ENCODE data around the gene SNX27. TPM values are rescaled to one million over a fixed set of nuclear protein-coding genes. Genes with fewer than 3 reads are reported as not detected.
"Not testable (repeated sequence)": the region's sequence is repeated elsewhere in the genome, so short reads cannot be mapped to it uniquely, and the experiment has no call there.

Gene SNX27
- total and polyA plus RNA-seq, 3 donors from 2014 or later = 24.7 to 44.4 (median 42.8) TPM

- no peaks in the 10 kb centered on the region for H3K36me3 ChIP-seq (ENCODE audit: low read depth, missing control alignments)
- H3K4me3 ChIP-seq = no peak overlapping the region
- no peaks in the 10 kb centered on the region for H3K27me3 ChIP-seq
- no peaks in the 10 kb centered on the region for H3K9me3 ChIP-seq
- no peak for DNase-seq
- WGBS, 2 donors = 83 to 85% methylated on average over 1 of the region's 1 CpG
- no peak overlapping the region for H3K27ac ChIP-seq
- intact Hi-C loops (cut with DNase I; ENCODE audit: low total_unique reads) = no loop called here
- H3K4me1 ChIP-seq = no peaks in the 10 kb centered on the region
- TF ChIP-seq, protein P1, sequence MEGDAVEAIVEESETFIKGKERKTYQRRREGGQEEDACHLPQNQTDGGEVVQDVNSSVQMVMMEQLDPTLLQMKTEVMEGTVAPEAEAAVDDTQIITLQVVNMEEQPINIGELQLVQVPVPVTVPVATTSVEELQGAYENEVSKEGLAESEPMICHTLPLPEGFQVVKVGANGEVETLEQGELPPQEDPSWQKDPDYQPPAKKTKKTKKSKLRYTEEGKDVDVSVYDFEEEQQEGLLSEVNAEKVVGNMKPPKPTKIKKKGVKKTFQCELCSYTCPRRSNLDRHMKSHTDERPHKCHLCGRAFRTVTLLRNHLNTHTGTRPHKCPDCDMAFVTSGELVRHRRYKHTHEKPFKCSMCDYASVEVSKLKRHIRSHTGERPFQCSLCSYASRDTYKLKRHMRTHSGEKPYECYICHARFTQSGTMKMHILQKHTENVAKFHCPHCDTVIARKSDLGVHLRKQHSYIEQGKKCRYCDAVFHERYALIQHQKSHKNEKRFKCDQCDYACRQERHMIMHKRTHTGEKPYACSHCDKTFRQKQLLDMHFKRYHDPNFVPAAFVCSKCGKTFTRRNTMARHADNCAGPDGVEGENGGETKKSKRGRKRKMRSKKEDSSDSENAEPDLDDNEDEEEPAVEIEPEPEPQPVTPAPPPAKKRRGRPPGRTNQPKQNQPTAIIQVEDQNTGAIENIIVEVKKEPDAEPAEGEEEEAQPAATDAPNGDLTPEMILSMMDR (IDR thresholded peaks at IDR 0.05) = no peak
- no peak for TF ChIP-seq POLR2A (IDR thresholded peaks at IDR 0.05)
These were observed 61.6 kb downstream of the SNX27 start for GRCh38 chr1:151673407-151673806.

DNA sequence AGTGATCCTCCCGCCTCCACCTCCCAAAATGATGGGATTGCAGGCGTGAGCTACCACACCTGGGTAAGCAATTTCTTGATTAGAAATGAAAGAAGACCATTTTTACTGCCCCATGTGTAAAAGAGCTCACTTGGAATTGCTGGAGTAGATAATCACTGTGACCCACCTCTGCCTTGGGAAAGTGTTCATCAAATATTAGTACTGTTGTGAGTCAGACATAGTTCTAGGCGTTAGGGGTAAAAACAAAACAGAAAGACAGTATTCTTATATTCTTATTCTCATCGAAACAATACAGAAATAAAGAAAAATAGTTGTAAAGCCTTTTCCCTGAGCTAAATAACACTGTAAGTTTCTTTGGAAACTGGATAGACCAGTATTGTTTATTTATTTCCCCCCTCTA is 68.5 kb downstream of the SNX27 start:
- 72 to 91% methylated on average over 4 of the region's 4 CpGs for WGBS, 2 donors
- Histone ChIP-seq H3K4me3 (no peak overlapping the region), H3K4me1 (no peaks in the 10 kb centered on the region), H3K36me3 (ENCODE audit: low read depth, missing control alignments) (no peaks in the 10 kb centered on the region), H3K27me3 (no peaks in the 10 kb centered on the region), H3K9me3 (no peaks in the 10 kb centered on the region), H3K27ac (no peak overlapping the region)
- no peak for TF ChIP-seq POLR2A (IDR thresholded peaks at IDR 0.05)
- TF ChIP-seq, protein P1 (IDR thresholded peaks at IDR 0.05) = no peak
- intact Hi-C loops (cut with DNase I; ENCODE audit: low total_unique reads) = no loop called here
- no peak for DNase-seq

GRCh38 chr1:151680826-151681225 is 69.0 kb downstream of the SNX27 start:
- 52 to 61% methylated on average over 3 of the region's 3 CpGs for WGBS, 2 donors
- TF ChIP-seq, protein P1 (IDR thresholded peaks at IDR 0.05) = no peak
- no peak for TF ChIP-seq POLR2A (IDR thresholded peaks at IDR 0.05)
- no peak overlapping the region for H3K27ac ChIP-seq
- no peaks in the 10 kb centered on the region for H3K36me3 ChIP-seq (ENCODE audit: low read depth, missing control alignments)
- no peak for DNase-seq
- H3K27me3 ChIP-seq = no peaks in the 10 kb centered on the region
- intact Hi-C loops (cut with DNase I; ENCODE audit: low total_unique reads) = no loop called here
- H3K4me1 ChIP-seq = no peaks in the 10 kb centered on the region
- no peaks in the 10 kb centered on the region for H3K9me3 ChIP-seq
- H3K4me3 ChIP-seq = no peak overlapping the region

DNA sequence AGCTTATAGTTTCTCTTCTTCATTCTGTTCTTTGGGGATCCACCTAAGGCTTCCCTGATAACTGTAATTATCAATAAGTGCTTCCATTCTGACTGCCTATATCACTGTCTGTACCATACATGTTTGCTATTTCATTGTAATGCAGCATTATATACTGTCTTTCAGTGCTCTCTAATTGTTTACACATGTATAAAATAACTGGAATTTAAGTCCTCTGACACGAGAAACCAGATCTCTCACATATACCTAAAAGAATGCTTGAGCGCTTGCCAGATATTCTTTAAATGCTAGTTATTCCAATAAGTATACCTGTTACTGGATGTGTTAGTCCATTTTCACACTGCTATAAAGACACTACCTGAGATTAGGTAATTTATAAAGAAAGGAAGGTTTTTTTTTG is 70.1 kb downstream of the SNX27 start:
- Histone ChIP-seq H3K36me3 (ENCODE audit: low read depth, missing control alignments) (no peaks in the 10 kb centered on the region), H3K27me3 (no peaks in the 10 kb centered on the region), H3K4me1 (peaks cover 3% of the 10 kb centered on the region), H3K4me3 (no peak overlapping the region), H3K9me3 (no peaks in the 10 kb centered on the region), H3K27ac (no peak overlapping the region)
- WGBS, 2 donors = 93 to 100% methylated on average over 2 of the region's 2 CpGs
- intact Hi-C loops (cut with DNase I; ENCODE audit: low total_unique reads) = no loop called here
- DNase-seq = no peak
- no peak for TF ChIP-seq POLR2A (IDR thresholded peaks at IDR 0.05)
- TF ChIP-seq, protein P1 (IDR thresholded peaks at IDR 0.05) = no peak

DNA sequence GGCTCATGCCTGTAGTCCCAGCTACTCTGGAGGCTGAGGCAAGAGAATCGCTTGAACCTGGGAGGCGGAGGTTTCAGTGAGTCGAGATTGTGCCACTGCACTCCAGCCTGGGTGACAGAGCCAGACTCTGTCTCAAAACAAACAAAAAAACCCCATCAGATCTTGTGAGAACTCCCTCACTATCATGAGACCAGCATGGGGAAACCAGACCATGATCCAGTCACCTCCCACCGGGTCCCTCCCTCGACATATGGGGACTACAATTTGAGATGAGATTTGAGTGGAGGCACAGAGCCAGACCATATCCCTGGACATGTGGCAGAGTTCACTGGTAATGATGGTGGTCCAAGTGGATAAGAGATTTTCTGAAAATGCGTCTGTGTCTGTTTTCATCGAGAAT is 71.1 kb downstream of the SNX27 start:
- H3K9me3 ChIP-seq; H3K4me1 ChIP-seq; H3K4me3 ChIP-seq; DNase-seq; H3K36me3 ChIP-seq (ENCODE audit: low read depth, missing control alignments); intact Hi-C loops (cut with DNase I; ENCODE audit: low total_unique reads); H3K27ac ChIP-seq; H3K27me3 ChIP-seq: not testable (repeated sequence)
- WGBS, 2 donors = 89 to 92% methylated on average over 7 of the region's 7 CpGs

Data from testis (tissue), 3 donors.